Skeletal muscle cell (primary cell): ENCODE data around the gene DUSP9.
"Not testable (repeated sequence)": the region's sequence is repeated elsewhere in the genome, so short reads cannot be mapped to it uniquely, and the experiment has no call there.

ENCODE experiments used
- DNase-seq: peaks from one replicate; pipeline ENCODE4 v3.0.0-alpha.2; 2010; ENCODE audit warnings: low read depth
- H3K4me3 ChIP-seq: 2 replicates; pipeline ENCODE4 v1.5.1; 2011; ENCODE audit warnings: low read depth, mild to moderate bottlenecking, control low read depth, low read length, moderate library complexity

The DUSP9 gene

DNA sequence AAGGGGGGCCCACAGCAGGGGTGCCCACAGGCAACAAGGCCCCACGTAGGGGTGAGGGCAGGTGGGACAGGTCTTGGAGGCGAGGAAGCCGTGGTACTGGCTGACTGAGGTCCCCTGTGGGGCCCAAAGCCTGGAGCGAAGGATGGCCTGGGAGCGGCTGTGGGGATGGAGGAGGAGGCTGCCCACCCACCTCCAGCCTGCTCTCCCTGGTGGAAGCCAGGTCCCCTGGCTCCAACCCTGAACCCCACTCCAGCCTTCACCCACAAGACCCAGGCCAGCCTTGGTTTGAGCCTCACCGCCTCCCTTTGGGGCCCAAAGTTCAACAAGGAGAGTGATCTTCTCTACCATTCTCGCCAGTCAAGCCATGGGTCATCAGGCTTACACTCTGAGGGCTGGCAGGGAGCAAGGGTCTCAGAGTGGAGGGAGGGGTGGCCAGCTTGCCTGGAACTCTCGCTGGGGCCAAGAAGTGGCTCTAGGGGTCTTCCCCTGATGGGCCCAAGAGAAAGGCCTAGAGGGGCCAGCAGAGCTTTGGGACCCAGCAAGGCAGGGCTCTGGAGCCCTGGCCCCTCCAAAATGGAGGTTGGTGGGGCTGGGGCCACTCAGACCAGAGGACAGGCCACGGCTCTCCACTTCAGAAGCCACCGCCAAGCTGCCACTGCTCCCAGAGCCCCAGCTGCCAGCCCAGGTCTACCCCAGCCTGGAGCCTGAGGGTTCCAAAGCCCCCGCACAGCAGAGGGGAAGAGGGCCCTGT is 21.6 kb downstream of the DUSP9 start:
- no peak overlapping the region for H3K4me3 ChIP-seq
- DNase-seq, result no peak

DNA sequence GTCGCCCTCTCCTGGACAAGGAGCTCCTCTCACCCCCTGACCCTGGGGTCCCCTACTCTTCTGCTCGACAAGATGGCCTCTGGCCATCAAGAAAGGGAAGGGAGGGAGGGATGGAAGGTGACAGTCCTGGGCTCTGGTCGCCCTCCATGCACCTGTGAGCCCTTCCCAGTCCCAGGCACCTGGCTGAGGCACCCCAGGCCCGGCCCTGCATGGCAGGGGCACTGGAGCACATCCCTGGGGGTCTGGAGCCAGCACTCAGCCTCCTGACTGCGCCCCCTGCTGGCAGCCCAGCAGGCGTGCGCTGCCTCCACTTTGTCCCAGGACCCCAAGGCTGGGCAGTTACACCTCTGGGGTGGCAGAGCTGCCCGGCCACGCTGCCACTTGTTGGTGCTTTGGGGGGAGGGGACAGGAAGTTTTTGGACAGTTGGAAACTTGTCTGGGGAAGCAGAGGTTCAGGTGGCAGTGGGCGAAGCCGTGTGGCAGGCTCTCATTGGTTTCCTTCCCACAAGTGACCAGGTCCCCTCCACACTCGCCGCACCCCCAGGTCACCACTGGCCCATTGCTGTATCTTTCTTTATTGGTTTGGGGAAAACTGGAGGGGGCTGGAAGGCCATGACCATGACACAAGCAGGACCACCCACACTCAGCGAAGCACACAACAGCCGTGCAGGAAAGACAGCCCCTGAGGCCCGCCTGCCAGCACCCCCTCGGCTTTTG is 22.3 kb downstream of the DUSP9 start:
- DNase-seq, result no peak
- no peak overlapping the region for H3K4me3 ChIP-seq

DNA sequence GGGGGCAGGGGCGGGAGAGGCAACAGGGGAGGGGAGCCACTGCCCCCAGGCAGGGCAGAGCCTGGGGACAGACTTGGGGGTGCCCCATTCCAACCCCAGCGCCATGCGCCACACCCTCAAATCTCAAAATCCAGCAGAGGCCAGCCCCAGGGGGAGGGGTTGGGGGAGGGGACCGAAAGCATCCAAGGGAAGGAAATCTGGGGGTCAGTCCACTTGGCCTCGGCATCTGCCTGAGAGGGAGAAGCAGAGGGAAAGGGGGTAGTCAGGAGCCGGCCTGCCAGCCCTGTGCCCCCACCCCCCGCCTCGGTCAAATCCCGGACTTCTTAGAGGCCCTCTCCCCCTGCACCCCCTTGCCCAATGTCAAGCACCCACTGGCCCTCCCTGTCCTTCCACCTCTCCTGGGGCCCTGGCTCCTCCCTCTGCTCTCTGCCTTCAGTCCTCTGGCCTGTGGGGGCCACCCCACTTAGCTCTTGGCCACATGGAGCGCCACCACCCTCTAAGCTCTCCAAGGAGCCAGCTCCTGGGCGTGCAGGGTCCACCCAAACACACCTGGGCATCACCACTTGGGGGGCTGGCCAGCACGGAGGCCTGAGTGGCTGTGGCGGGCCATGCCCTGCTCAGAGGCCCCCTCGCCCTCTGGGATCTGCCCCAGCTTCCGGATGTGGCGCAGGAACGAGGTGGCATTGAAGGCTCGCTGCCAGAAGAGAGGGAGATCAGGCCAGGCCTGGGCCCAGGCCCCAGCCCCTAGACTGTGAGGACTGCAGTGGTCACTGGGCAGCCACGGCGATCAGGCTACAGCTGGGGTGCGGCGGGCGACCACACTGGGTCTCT is 23.1 kb downstream of the DUSP9 start:
- DNase-seq, result no peak
- no peak overlapping the region for H3K4me3 ChIP-seq

DNA sequence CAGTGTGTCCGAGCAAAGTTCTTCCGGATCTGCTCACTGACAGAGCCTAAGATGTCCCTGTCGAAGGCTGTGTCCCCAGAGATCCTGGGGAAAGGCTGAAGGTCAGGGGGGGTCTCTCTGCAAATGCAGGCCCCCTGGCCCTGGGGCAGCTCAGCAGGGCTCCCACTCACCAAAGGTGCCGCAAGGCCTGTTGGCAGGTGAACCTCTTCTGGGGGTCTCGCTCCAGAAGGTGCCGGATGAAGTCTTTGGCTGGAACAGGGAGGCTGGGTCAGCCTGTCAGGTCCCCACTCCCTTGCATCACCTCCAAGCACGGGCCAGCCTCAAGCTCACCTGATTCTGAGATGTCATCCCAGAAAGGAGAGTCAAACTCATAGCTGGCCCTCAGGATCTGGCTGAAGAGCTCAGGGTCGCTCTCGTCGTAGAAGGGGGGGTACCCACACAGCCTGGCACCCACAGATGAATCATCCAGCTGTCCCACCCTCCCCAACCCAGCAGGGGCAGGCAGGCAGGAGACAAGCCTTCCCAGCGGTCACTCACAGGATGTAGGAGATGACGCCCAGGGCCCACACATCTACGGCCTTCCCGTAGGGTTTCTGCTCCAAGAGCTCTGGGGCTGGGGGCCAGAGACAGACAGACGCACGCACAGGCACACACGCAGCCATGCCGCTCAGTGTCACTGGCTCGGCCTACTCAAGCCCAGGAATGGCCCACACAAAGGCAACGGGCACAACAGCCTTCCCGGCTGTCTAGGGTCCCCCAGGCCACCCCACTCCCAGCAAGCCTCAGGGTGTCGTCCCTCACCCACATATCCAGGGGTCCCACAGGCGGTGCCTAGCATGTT is 24.0 kb downstream of the DUSP9 start:
- DNase-seq, result no peak
- no peak overlapping the region for H3K4me3 ChIP-seq

DNA sequence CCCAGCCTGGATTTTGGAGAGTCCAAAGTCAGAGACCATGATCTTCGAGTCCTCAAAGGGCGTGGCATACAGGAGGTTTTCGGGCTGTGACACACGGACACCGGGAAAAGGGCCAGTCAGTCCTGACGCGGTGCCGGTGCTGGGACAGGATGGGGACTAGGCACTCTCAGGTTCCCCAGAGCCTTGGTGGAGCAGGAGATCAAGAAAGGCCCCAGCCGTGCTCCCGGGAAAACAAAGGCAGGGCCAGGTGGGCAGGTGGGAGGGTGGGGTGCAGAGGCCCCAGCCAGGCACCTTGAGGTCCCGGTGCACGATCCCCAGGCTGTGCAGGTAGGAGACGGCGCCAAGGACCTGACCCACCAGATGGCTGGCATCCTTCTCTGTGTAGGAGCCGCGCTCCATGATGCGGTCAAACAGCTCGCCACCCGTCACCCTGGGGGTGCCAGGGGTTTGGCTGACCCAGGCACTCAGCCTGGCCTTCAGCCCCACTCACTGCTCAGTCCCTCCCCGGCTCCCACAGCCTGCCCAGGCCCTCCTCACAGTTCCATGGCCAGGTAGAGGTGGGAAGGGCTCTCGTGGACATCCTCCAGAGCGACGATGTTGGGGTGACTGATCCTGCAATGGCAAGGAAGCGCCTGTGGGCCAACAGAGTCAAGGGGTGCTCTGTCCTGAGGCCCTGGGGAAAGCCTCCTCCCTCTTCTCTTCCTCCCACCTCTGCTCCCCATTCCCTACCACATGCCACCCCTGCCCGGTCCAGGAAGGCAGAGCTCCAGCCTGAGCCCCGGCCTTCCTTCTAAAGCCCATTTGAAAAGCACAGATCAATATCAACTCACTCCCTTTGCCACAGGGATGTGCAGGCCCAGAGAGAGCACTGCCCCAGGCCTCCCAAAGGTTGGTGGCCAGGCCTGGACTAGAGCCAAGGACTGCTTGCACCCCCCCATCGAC is 24.9 kb downstream of the DUSP9 start:
- no peak for DNase-seq
- no peak overlapping the region for H3K4me3 ChIP-seq

DNA sequence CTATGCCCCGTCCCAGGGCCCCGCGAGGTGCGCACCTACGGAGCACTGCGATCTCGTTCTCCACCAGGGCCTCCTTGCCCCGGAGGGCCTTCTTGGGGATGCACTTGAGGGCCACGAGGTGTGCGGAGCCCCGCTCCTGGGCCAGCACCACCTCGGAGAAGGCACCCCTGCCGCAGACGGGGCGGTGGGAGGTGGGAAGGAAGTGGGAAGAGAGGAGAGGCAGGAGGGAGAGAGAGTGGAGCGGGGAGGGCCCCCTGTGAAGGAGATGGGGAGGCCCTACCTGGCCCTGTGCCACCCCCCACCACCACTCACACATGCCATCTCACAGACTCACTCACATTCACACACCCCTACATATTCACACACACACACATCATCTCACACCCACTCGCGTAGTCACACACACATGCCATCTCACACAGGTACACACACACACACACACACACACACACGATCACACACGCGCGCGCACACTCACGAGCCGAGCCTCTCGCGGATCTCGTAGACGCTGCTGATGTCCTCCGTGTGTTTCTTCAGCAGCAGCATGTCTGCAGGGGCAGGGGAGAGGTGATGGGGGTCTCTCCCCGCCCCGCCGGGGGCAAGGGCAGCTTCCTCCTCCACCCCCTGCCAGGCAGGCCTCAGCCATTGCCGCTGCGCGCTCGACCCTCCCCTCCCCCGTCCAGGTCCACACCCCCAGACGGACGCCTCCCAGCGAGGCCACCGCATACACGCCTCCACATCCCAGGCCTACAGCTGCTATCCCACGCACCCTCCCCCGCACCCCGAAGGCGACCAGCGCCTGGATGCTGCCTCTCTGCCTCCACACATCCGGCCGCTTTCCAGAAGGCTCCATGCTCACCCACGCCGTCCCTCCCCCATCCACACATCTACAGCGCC is 25.8 kb downstream of the DUSP9 start:
- DNase-seq, result no peak
- no peak overlapping the region for H3K4me3 ChIP-seq

DNA sequence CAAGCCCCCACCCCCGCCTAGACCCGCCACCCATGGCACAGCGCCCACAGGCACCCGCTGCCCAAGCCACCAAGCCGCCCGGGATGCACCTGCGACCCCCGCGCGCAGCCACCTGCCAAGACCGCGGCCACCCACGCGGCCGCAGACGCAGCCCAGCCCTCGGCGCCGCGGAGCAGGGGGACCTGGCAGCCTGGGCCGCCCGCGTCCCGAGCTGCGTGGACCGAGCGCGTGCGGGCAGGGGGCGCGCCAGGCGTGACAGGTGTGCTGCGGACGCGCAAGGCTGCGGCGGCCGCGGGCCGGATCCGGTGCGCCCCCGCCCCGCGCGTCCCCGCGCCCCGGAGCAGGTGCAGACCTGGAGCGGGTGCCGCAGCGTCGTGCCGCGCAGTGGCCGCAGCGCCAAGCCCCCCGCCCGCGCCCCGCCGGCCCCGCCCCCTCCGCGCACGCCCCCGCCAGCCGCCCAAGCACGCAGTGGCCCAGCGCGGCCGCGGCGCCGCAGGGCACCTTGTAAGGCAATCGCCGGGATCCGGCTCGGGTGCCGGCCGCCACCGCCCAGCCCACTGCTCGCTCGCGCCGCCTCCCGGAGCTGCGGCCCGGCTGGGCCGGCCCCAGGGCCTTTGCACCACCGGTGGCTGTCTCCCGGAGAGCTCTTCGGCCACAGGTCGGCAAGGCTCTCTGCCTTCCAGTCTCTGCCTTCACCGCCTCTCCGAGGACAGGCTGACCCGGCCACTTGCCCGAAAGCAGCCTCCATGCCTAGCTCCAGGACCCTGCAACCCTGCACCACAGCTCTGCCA is 26.6 kb downstream of the DUSP9 start, which contains the start of gene PNCK:
TSS of gene PNCK (minus strand) at position 386 of the 791 bp plus-strand sequence. CDS start 737 bp downstream, outside the sequence.
- DNase-seq, result no peak
- H3K4me3 ChIP-seq, result no peak within 1 kb of the TSS

DNA sequence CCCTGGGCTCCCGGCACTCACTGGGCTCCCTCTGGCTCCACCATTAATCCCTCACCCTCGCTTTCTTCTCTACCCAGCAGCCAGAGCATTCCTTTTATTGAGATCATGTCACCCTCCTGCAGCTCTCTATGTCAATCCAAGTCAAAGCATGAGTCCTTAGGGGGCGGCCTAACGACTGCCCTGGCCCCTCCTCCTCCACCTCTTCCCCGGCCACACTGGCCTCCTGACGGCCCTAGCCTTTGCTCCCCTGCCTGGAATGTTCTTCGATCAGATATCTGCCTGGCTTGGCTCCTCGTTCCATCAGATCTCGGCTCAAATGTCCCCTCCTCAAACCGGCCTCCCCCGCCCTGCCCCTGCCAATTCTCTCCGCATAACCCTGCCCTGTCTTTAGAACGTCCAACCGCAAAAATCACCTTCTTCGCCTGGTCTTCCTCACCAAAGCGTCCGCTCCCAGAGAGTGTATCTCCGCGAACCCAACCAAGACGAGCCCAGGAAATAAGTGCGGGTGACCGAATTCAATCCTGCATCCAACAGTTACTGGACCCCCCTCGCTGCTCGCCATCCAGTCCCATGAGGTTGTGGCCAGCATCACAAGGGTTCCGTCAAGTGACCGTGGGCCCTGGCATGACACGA is 27.3 kb downstream of the DUSP9 start:
- H3K4me3 ChIP-seq, result no peak overlapping the region
- DNase-seq, result no peak

DNA sequence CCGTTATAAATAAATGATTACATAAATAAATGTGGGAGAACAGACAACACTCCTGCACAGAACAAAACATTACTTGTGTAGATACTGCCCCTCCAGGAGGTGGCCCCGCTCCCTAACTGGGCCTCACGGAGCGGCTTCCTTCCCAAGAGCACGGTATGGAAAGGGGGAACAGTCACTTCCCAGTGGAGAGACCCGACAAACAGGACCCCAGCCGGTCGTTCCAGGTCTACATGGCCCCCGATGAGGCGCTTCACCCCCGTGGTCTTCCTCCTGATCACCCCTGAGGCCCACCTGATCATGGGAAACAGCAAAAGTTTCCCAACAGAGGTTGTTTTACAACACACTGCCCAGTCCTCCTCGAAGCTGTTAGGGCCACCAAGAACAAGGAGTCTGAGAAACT is 34.2 kb downstream of the DUSP9 start:
- no peak overlapping the region for H3K4me3 ChIP-seq
- DNase-seq, result no peak

DNA sequence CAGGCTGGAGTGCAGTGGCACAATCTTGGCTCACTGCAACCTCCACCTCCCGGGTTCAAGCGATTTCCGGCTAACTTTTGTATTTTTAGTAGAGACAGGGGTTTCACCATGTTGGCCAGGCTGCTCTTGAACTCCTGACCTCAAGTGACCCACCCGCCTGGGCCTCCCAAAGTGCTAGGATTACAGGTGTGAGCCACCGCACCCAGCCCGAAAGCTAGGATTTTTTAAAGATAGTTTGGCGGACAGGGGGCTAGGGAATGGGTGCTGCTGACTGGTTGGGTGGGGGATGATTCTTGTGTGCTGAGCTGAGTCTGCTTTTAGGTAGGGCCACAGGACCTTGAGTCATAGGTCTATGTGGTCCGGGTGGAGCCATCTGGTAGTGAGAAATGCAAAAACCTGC is 36.5 kb downstream of the DUSP9 start:
- not testable (repeated sequence) for DNase-seq, H3K4me3 ChIP-seq

DNA sequence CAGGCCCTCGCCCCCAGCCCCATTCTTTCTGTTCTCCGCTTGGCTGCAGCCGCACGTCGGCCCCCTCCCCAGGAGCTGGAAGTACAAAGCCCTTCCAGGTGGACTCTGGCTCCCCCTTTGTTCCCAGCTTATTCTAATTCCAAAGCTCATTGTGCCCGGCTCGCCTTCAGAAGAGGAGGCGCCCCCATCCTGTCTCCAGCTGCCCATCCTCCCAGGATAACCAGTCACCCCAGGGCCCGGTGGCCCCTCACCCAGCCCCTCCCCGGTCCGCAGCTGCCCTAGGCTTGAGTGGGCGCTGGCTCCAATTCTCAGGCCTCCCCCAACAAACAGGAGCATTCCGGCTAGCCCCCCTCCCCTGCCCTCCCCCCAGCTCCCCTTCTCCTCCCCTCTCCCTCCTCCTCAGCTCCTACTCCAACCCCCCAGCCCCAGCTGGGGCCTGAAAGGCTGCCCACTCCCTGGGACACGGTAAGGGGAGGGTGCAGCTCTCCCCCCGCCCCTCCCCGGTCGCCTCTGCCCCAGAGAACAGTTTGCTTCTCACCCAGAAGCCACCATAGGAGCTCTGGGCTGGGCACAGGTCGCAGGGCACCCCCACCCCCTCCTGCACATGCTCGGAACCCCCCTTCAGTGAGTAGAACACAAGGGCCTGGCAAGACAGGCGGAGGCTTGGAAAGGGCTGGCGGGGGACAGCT is 37.6 kb downstream of the DUSP9 start:
- no peak overlapping the region for H3K4me3 ChIP-seq
- DNase-seq, result no peak

DNA sequence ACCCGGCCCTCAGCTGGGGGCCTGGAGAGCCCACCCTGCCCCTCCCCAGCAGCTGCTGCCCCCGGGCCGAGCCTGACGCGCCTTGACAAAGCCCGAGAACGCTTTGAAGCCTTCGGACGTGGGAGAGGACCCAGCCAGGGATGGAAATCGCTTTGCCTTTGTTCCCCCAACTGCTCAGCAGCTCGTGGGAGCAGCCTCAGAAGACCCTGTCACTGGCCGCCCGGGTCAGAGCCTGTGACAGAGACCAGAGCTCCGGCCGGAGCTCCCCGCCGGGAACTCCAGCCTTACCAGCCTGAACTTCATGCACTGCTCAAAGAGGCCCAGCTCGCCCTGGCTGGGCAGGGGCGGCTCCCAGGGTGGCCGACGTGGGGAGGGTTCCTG is 38.1 kb downstream of the DUSP9 start:
- DNase-seq, result no peak
- H3K4me3 ChIP-seq, result no peak overlapping the region

DNA sequence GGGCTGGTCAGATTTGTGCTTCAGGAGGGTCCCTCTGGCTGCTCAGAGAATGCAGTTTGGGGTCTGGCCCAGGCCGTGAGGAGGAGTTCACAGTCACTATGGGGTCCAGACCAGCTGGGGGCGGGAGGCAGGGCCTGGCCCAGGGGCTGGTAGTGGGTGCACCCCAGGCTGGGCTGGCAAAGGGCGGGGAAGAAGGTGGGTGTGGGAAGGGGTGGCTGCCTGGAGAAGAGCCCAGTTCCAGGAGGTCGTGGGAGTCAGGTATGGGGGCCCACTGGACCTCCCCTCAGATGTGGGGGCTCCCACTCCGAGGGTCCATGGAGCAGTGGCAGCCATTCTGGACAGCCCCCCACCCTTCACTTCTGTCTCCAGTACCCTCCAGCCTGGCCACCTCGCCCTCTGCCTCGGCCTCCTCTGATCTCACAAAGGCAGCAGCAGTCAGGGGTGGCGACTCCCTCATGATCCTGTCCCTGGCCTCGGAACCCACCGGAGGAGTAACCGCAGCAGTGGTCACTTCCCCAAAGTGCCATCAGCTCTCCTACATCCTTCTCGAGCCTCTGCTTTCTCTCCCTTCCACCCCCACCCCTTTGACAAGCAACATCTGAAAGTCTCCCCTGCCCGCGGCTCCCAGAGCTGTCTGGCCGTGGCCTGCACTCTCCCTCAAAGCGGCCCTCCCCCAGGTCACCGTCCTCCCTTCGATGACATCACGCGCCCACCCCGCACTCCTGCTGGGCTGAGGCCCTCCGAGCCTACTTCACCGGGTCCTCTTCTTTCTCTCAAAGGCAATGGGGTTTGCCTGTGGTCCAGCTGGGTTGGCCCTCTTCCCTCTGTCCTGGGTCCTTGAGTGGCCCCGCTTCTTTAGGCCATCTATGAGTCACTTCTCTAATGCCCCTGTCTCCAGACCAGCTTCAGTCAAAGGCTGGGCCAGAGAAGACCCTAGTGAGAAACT is 39.0 kb downstream of the DUSP9 start:
- no peak for DNase-seq
- H3K4me3 ChIP-seq, result no peak overlapping the region

DNA sequence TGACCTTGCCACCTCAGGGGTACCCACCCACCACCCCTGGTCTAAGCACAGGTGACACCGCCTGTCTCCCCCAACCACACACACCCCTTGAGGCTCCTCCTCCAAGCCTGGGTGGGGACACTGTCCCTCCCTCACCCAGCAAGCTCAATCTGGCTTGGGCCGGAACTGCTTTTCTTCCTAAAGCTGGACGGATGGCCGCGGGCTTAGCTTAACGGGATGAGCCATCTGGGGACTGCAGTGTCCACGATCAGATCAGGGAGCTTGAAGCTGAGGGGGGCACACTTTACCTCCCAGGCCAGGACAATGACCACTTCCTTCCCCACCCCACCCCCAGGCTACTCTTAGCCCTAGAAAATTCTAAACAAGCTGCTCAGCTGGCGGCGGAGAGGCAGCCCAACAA is 39.7 kb downstream of the DUSP9 start:
- H3K4me3 ChIP-seq, result no peak overlapping the region
- no peak for DNase-seq
